ENCODE results near the gene NOS2.

DNA sequence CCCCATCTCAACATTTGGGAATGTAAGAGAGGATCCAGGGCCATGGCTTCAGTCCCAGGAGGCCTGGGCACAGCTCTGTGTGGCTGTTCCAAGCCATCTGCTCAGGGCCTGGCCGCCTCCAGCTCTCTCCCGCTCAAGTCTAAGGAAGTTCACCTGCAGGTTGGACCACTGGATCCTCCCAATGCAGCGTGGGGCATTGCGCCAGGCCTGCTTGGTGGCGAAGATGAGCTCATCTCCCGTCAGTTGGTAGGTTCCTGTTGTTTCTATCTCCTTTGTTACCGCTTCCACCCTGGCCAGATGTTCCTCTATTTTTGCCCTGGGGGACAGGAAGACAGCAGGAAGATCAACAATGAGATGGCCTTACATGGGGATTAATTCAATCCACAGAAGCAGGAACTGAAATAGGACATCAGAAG lies 17.5 kb downstream of the NOS2 start:
- TF ChIP-seq POLR2A (IDR thresholded peaks at IDR 0.05; ENCODE audit: low read depth, low read length) = no peak
- TF ChIP-seq TAF1 (IDR thresholded peaks at IDR 0.05; ENCODE audit: low read depth, low read length) = no peak
- no peak for TF ChIP-seq POLR2AphosphoS5 (IDR thresholded peaks at IDR 0.05; ENCODE audit: low read depth, low read length)
- no peak for TF ChIP-seq SPI1 (IDR thresholded peaks at IDR 0.05; ENCODE audit: low read depth, low read length)
- no peak for TF ChIP-seq PAX5 (IDR thresholded peaks at IDR 0.05; ENCODE audit: insufficient read depth, low read length, severe bottlenecking)
- no peak for TF ChIP-seq POU2F2 (IDR thresholded peaks at IDR 0.05; ENCODE audit: low read depth, low read length)
